ENCODE data around the gene ADAMTSL2. TPM values are rescaled to one million over a fixed set of nuclear protein-coding genes. Genes with fewer than 3 reads are reported as not detected.

The ADAMTSL2 gene
- 10 to 100 TPM; 17.3 to 18.5 TPM for total RNA-seq
- polyA plus RNA-seq (ENCODE audit: insufficient read length in 6 of 6) = 10 to 100 TPM in 4 of 6 donors, 1 to 10 TPM in 2; 8.0 to 18.3 (median 10.6) TPM
- long read RNA-seq, donor 1 = 0 reads
- long read RNA-seq, donor 2 = 0 reads
- long read RNA-seq, donor 3, full-length matches to known transcripts = 1 of 1 reads
- long read RNA-seq, donor 3, partial matches to known transcripts = 0 of 1 reads
- long read RNA-seq, donor 3, other reads (novel, unspliced or antisense) = 0 of 1 reads
- long read RNA-seq, donor 4, partial matches to known transcripts = 1 of 1 reads
- long read RNA-seq, donor 4, other reads (novel, unspliced or antisense) = 0 of 1 reads
- long read RNA-seq, donor 5, full-length matches to known transcripts = 1 of 1 reads
- long read RNA-seq, donor 5, partial matches to known transcripts = 0 of 1 reads
- long read RNA-seq, donor 5, other reads (novel, unspliced or antisense) = 0 of 1 reads
- long read RNA-seq, donor 6 = 0 reads
- long read RNA-seq, donor 7 = 0 reads
- long read RNA-seq, donor 8 = 0 reads
- long read RNA-seq, donor 9 = 0 reads
- long read RNA-seq, donor 10, partial matches to known transcripts = 2 of 3 reads
- long read RNA-seq, donor 10, other reads (novel, unspliced or antisense) = 1 of 3 reads
- long read RNA-seq, donor 11, full-length matches to known transcripts = 1 of 1 reads
- long read RNA-seq, donor 11, partial matches to known transcripts = 0 of 1 reads
- long read RNA-seq, donor 11, other reads (novel, unspliced or antisense) = 0 of 1 reads
- long read RNA-seq, donor 12 = 0 reads

GRCh38 chr9:133534346-133535291, at the start of gene ADAMTSL2:
TSS of gene ADAMTSL2 (plus strand) at chr9:133534704. CDS start at chr9:133536713, 2,009 bp downstream.
- peak within 1 kb of the TSS; percentile 27 to 45 for H3K4me3 ChIP-seq
- peak within 1 kb of the TSS; percentile 36 to 37 for H3K27ac ChIP-seq
- no peaks in the 10 kb centered on the region for H3K9me3 ChIP-seq
- H3K36me3 ChIP-seq = no peaks in the 10 kb centered on the region
- TF ChIP-seq, protein P1, sequence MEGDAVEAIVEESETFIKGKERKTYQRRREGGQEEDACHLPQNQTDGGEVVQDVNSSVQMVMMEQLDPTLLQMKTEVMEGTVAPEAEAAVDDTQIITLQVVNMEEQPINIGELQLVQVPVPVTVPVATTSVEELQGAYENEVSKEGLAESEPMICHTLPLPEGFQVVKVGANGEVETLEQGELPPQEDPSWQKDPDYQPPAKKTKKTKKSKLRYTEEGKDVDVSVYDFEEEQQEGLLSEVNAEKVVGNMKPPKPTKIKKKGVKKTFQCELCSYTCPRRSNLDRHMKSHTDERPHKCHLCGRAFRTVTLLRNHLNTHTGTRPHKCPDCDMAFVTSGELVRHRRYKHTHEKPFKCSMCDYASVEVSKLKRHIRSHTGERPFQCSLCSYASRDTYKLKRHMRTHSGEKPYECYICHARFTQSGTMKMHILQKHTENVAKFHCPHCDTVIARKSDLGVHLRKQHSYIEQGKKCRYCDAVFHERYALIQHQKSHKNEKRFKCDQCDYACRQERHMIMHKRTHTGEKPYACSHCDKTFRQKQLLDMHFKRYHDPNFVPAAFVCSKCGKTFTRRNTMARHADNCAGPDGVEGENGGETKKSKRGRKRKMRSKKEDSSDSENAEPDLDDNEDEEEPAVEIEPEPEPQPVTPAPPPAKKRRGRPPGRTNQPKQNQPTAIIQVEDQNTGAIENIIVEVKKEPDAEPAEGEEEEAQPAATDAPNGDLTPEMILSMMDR (IDR thresholded peaks at IDR 0.05) = no peak
- ATAC-seq (peak; percentile 65), DNase-seq (peak; percentile 47 to 93 (median 84))
- peaks cover 17 to 39% of the 10 kb centered on the region in 2 donors for H3K4me1 ChIP-seq
- intact Hi-C loops (cut with DNase I) = loop anchor here in 1 of 2 donors (10.0 kb wide), 1 partner anchor 180 kb away; no protein-coding TSS in a partner anchor
- H3K27me3 ChIP-seq = peaks cover 10 to 64% of the 10 kb centered on the region in 2 donors

DNA sequence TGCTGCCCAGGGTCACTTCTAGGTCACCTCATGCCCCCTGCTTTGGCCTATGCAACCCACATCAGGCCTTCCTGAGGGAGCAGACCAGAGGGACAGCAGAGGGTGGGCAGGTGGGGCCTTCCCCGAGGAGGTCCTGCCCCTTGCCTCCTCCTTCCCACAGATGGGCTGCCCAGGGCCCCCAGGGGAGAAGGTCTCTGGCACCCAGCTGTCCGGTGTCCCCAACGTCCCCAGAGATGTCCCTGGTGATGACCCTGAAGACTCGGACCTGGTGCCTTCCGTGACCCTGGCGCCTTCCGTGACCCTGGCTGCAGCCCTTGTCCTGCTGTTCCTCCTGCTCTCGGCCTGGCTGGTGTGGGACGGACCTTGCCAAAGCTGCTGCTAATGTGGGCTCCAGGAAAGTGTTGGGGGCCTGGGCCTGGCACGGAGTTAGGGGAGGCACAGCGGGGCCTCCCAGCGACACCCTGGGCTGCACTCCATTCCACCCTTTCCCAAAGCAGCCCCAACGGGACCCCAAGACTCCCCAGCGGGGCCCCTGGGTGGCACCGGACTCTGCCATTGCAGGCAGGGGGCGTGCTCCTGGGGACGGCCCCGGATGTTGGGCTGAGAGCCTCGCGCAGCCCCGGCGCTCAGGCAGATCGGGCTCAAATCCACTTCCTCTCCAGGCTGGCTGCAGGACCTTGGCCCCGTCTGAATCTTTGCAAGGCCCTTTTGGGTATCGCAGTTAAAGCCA, 48.8 kb upstream of the ADAMTSL2 start:
- peak in 1 of 4 donors; percentile 69 for DNase-seq
- Histone ChIP-seq H3K36me3 (no peaks in the 10 kb centered on the region), H3K27me3 (peaks cover 0 to 5% of the 10 kb centered on the region in 2 donors), H3K27ac (no peak overlapping the region), H3K9me3 (no peaks in the 10 kb centered on the region), H3K4me3 (no peak overlapping the region), H3K4me1 (peaks cover 0 to 7% of the 10 kb centered on the region in 2 donors)
- ATAC-seq = peak; percentile 11
- intact Hi-C loops (cut with DNase I) = loop anchor here in 1 of 2 donors (10.0 kb wide), 2 partner anchors 81 to 301 kb away; no protein-coding TSS in a partner anchor
- TF ChIP-seq, protein P1 (IDR thresholded peaks at IDR 0.05) = no peak

DNA sequence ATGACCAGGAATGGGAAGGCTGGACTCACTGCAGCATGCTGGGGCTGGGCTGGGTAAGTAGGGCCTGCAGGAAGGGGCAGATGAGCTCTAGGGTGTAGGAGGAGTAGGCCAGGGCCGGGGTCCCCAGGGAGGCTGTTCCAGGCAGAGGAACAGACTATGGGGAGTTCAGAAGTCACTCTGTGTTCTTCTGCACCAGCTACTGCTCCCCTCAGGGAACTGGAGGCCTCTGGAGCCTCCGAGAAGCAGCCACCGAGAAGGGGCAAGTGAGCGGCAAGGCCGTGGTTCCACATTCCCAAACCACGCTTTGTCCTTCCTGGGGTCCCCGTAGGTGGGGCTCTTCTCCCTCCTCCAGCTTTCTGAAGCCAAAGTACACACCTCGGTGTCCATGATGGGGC, 47.2 kb upstream of the ADAMTSL2 start:
- intact Hi-C loops (cut with DNase I) = loop anchor here in 1 of 2 donors (10.0 kb wide), 2 partner anchors 83 to 303 kb away; no protein-coding TSS in a partner anchor

More for the DNA sequence above, 47.2 kb upstream of the ADAMTSL2 start:
- TF ChIP-seq, protein P1 (IDR thresholded peaks at IDR 0.05) = no peak
- peak overlapping the region in 1 of 2 donors; percentile 55 for H3K27ac ChIP-seq
- no peak for DNase-seq
- H3K4me1 ChIP-seq = peaks cover 0 to 13% of the 10 kb centered on the region in 2 donors
- no peaks in the 10 kb centered on the region for H3K36me3 ChIP-seq
- H3K9me3 ChIP-seq = no peaks in the 10 kb centered on the region
- ATAC-seq = no peak
- no peak overlapping the region for H3K4me3 ChIP-seq
- peaks cover 0 to 5% of the 10 kb centered on the region in 2 donors for H3K27me3 ChIP-seq

All from left lung (tissue), 14 donors.